HEK293T (cell line): ENCODE measurements around the gene GLB1L3.

Experiments used
- CTCF ChIA-PET: fragments of 350-600 bp; formaldehyde crosslinking; extraction: SDS; loops from one replicate; lab custom pipeline; 2021; ENCODE audit warnings: antibody characterized with exemption, inconsistent platforms; lab: Yijun Ruan, JAX
- POLR2A ChIA-PET: fragments of 350-600 bp; formaldehyde crosslinking; extraction: SDS; loops from one replicate; lab custom pipeline; 2020; ENCODE audit warnings: antibody characterized with exemption, inconsistent platforms; lab: Yijun Ruan, JAX
- DNase-seq: peaks from one replicate; pipeline ENCODE4 v3.0.0; 2012; ENCODE audit warnings: mixed read lengths; ENCODE audit errors: extremely low spot score
- ARNT ChIP-seq: fragments of 450-650 bp; IDR thresholded peaks from 2 replicates; pipeline ENCODE4 v1.6.1; 2017; ENCODE audit warnings: mild to moderate bottlenecking
- BHLHE40 ChIP-seq: fragments of 450-650 bp; IDR thresholded peaks from 2 replicates; pipeline ENCODE4 v1.6.1; 2016; ENCODE audit warnings: mild to moderate bottlenecking, moderate library complexity, borderline replicate concordance
- CTBP1 ChIP-seq: fragments of 450-650 bp; IDR thresholded peaks from 2 replicates; pipeline ENCODE4 v1.6.1; 2016; ENCODE audit warnings: borderline replicate concordance
- ELF4 ChIP-seq: fragments of 450-650 bp; IDR thresholded peaks from 2 replicates; pipeline ENCODE4 v1.6.1; 2017; ENCODE audit warnings: antibody characterized with exemption
- FOXA1 ChIP-seq: fragments of 450-650 bp; IDR thresholded peaks from 2 replicates; pipeline ENCODE4 v1.6.1; 2016; ENCODE audit warnings: mild to moderate bottlenecking
- FOXK2 ChIP-seq: fragments of 450-650 bp; IDR thresholded peaks from 2 replicates; pipeline ENCODE4 v1.6.1; 2016; ENCODE audit warnings: mild to moderate bottlenecking
- FOXM1 ChIP-seq: fragments of 450-650 bp; IDR thresholded peaks from 2 replicates; pipeline ENCODE4 v1.6.1; 2017; ENCODE audit warnings: mild to moderate bottlenecking, borderline replicate concordance
- HDGF ChIP-seq: fragments of 450-650 bp; IDR thresholded peaks from 2 replicates; pipeline ENCODE4 v1.6.1; 2017; ENCODE audit warnings: antibody characterized with exemption, borderline replicate concordance
- L3MBTL2 ChIP-seq: fragments of 450-650 bp; conservative IDR thresholded peaks from 2 replicates; pipeline ENCODE4 v1.6.1; 2016; ENCODE audit warnings: mild to moderate bottlenecking
- LEF1 ChIP-seq: fragments of 450-650 bp; IDR thresholded peaks from 2 replicates; pipeline ENCODE4 v1.6.1; 2017; ENCODE audit warnings: mild to moderate bottlenecking, borderline replicate concordance
- NFRKB ChIP-seq: fragments of 450-650 bp; IDR thresholded peaks from 2 replicates; pipeline ENCODE4 v1.6.1; 2016; ENCODE audit warnings: mild to moderate bottlenecking, moderate library complexity
- SP1 ChIP-seq: fragments of 450-650 bp; IDR thresholded peaks from 2 replicates; pipeline ENCODE4 v1.6.1; 2017
- SUZ12 ChIP-seq: fragments of 450-650 bp; IDR thresholded peaks from 2 replicates; pipeline ENCODE4 v1.6.1; 2016; ENCODE audit warnings: mild to moderate bottlenecking
- TARDBP ChIP-seq: fragments of 450-650 bp; IDR thresholded peaks from 2 replicates; pipeline ENCODE4 v1.6.1; 2016
- ZNF384 ChIP-seq: fragments of 450-650 bp; IDR thresholded peaks from 2 replicates; pipeline ENCODE4 v1.6.1; 2016
- TF ChIP-seq, protein P1 (sequence below): fragments of 450-650 bp; IDR thresholded peaks from 2 replicates; pipeline ENCODE4 v1.6.1; 2016

Gene GLB1L3

DNA sequence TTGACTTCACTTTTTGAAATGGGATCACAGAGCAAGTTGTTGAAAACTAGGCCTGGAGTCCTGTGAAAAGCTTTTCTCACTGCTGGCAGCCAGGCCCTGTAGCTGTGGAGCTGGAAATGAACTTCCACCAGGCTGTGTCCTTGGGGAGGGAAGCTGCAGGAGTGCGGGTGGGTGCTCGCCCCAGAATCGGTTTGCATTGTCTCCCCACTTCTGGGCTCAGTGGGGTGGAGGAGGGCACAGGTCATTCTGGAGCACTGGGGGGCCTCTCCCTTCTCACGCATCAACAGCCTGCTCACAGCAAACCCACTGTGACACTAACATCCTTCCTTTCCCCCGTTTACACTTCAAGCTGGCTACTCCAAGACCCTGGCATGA lies 70.8 kb downstream of the GLB1L3 start:
- TF ChIP-seq SUZ12 (no peak), HDGF (no peak), FOXA1 (no peak), LEF1 (no peak), FOXM1 (no peak), TARDBP (no peak), L3MBTL2 (no peak), ELF4 (no peak), ARNT (no peak)
- TF ChIP-seq, protein P1, sequence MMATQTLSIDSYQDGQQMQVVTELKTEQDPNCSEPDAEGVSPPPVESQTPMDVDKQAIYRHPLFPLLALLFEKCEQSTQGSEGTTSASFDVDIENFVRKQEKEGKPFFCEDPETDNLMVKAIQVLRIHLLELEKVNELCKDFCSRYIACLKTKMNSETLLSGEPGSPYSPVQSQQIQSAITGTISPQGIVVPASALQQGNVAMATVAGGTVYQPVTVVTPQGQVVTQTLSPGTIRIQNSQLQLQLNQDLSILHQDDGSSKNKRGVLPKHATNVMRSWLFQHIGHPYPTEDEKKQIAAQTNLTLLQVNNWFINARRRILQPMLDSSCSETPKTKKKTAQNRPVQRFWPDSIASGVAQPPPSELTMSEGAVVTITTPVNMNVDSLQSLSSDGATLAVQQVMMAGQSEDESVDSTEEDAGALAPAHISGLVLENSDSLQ, result no peak
- POLR2A ChIA-PET, result no interaction called here
- DNase-seq, result no peak
- CTCF ChIA-PET, result no interaction called here

DNA sequence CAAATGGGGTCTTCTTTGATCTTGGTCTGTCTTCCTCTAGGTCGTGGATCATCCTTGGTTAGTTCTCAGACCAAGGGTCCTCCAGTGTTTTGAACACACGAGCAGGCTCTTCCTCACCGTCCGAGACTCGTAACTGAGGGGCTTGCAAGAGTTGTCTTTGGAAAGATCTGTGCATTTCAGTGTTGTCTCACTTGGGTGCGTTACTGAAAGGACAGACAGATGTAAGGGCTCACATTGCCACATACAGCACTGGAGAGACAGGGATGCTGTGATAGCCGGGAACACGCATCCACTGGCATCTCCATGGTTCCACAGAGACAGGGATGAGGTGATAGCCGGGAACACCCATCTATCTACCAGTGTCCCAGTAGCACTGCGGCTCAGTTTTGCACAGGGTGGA lies 71.3 kb downstream of the GLB1L3 start:
- ChIA-PET POLR2A (no interaction called here), CTCF (no interaction called here)
- no peak for DNase-seq
- TF ChIP-seq ELF4, result no peak
- TF ChIP-seq HDGF, result no peak
- no peak for TF ChIP-seq LEF1
- TF ChIP-seq BHLHE40, result no peak
- TF ChIP-seq L3MBTL2, result no peak
- TF ChIP-seq FOXK2, result no peak
- TF ChIP-seq ZNF384, result no peak

DNA sequence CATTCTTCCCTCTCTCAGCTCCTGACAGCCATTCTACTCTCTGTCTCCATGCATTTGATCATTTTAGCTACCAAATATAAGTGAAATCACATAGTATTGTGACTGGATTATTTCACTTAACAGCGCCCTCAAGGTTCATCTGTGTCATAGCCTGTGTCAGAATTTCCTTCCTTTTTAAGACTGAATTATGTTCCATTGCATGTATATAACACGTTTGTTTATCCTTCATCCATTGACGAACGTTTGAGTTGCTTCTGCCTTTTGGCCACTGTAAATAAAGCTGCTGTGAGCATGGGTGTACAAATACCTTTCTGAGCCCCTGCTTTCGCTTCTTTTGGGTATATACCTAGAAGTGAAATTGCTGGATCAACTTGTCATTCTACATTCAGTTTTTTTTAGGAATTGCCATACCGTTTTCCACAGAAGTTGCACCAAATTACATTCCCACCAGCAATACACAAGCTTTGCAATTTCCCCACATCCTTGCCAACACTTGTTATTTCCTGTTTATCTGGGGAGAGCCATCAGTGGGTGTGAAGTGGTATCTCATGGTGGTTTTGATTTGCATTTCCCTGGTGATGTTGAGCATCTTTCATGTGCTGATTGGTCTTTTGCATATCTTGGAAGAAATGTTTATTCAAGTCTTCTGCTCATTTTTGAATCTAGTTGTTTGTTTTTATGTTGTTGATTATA lies 73.1 kb downstream of the GLB1L3 start:
- POLR2A ChIA-PET, result no interaction called here
- no peak for DNase-seq
- CTCF ChIA-PET, result interaction anchor here (0.6 kb wide), 1 partner anchor 473 kb away, joined by 5 read pairs; no protein-coding TSS in a partner anchor
- TF ChIP-seq ZNF384 (no peak), ELF4 (no peak), L3MBTL2 (no peak), CTBP1 (no peak), HDGF (no peak), BHLHE40 (no peak), FOXK2 (no peak), ARNT (no peak), LEF1 (no peak), TARDBP (no peak)

DNA sequence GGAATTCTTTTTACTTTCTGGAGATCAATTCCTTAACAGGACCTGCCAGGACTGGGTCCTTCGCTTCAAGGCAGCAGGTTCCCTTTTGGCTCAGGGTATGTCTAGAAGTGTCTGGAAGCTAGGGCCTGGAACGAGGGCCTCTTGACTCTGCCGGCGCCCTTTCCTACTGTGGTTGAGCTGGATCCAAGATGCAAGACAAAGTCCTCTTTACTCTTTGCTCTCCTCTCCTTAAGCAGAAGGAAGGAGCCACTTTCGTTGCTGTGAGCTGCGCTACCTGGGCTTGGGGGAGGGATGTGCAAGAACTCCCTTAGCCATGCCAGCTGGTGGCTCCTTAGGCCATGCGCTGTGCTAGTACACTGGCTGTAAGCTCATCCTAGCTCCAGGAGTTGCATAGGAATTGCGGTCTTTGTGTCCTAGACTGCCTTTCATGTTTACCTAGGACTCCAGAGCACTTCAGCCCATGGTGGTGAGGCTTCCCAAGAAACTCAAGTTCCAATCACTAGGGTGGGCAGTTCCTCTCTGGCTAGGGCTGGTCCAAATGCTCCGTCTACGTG lies 73.7 kb downstream of the GLB1L3 start:
- ChIA-PET POLR2A (no interaction called here), CTCF (no interaction called here)
- no peak for DNase-seq
- no peak for TF ChIP-seq LEF1
- no peak for TF ChIP-seq ELF4
- no peak for TF ChIP-seq ARNT
- no peak for TF ChIP-seq BHLHE40
- TF ChIP-seq HDGF, result no peak
- TF ChIP-seq FOXM1, result no peak
- no peak for TF ChIP-seq L3MBTL2
- TF ChIP-seq FOXA1, result no peak
- no peak for TF ChIP-seq FOXK2
- no peak for TF ChIP-seq SUZ12
- TF ChIP-seq TARDBP, result no peak
- TF ChIP-seq NFRKB, result no peak
- no peak for TF ChIP-seq ZNF384
- TF ChIP-seq, protein P1, result no peak
- TF ChIP-seq CTBP1, result no peak

DNA sequence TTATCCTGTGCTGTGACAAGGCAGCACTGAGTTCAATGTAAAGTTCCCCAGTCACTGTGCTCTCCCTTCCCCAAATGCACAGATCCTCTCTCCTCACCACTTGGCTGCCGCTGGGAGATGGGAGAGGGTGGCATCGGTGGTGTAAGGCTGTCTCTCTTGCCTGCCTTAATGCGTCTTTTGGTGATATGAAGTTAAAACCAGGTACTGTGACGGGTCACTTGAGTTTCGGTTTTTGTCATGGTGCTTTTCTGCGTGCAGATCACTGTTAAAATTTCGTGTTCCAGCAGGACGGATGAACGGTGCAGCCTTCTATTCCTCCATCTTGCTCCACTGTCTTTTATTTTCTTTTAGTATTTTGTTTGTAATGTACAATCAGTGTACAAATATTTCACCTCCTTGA lies 74.2 kb downstream of the GLB1L3 start:
- ChIA-PET CTCF (no interaction called here), POLR2A (no interaction called here)
- DNase-seq, result no peak
- TF ChIP-seq ARNT (no peak), ZNF384 (no peak), HDGF (no peak), SUZ12 (no peak), FOXK2 (no peak), CTBP1 (no peak), ELF4 (no peak), FOXA1 (no peak), L3MBTL2 (no peak), FOXM1 (no peak), TARDBP (no peak), LEF1 (no peak), BHLHE40 (no peak), SP1 (no peak), NFRKB (no peak)
- TF ChIP-seq, protein P1, result no peak

DNA sequence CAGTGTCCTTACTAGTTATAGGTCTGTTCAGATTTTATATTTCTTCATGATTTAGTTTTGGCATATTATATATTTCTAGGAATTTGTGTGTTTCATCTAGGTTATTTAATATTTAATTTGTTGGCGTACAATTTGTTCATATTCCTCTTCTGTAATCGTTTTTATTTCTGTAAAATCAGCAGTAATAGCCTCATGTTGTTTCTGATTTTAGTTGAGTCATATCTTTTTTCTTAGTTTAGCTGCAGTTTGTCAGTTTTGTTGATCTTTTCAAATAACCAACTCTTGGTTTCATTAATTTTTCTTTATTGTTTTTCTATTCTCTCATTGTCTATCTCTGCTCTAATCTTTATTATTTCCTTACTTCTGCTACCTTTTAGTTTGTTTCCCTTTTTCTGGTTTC lies 75.9 kb downstream of the GLB1L3 start:
- POLR2A ChIA-PET, result no interaction called here
- TF ChIP-seq HDGF (no peak), ARNT (no peak), BHLHE40 (no peak), TARDBP (no peak), ELF4 (no peak), LEF1 (no peak), SP1 (no peak), FOXM1 (no peak), L3MBTL2 (no peak), FOXA1 (no peak), CTBP1 (no peak), ZNF384 (no peak), NFRKB (no peak), FOXK2 (no peak), SUZ12 (no peak)
- TF ChIP-seq, protein P1, result no peak
- CTCF ChIA-PET, result interaction anchor here (0.6 kb wide), 2 partner anchors 25 to 90 kb away, joined by 3 read pairs; no protein-coding TSS in a partner anchor
- no peak for DNase-seq
